CD4-positive, alpha-beta T cell (primary cell): ENCODE measurements around the gene PPM1H. TPM values are rescaled to one million over a fixed set of nuclear protein-coding genes. Genes with fewer than 3 reads are reported as not detected.

Experiments used
- ATAC-seq: fragments of 200-7000 bp; cut with Tn5 transposase; one replicate; pipeline ENCODE4 v1.10.0; 2022; ENCODE audit warnings: mild to moderate bottlenecking; ENCODE audit not compliant: poor library complexity
- CTCF ChIA-PET: fragments of 350-600 bp; sonication (Branson Sonifier 250); formaldehyde crosslinking; loops from one replicate; lab custom pipeline; 2021; ENCODE audit warnings: antibody characterized with exemption, inconsistent platforms; lab: Charles Lee
- POLR2A ChIA-PET: fragments of 350-600 bp; sonication (Branson Sonifier 250); formaldehyde crosslinking; loops from one replicate; lab custom pipeline; 2021; ENCODE audit warnings: antibody characterized with exemption, inconsistent platforms; lab: Charles Lee
- DNase-seq, 14 experiments: peaks; one replicate each; pipeline ENCODE4 v3.0.0-alpha.2; 2013 to 2020; ENCODE audit warnings: mixed read lengths in 2 of 14
- H3K27ac ChIP-seq, 2 donors: one replicate each; pipeline versions ENCODE4 v1.5.1 to v1.7.0; 2013; ENCODE audit warnings: low read length in 2 of 2, low read depth in 1 of 2, mild to moderate bottlenecking in 1 of 2
- H3K27me3 ChIP-seq, 2 experiments: 1 replicate in 1 of 2; 2 replicates in 1 of 2; pipeline versions ENCODE4 v1.6.1 to v1.7.0; 2013; ENCODE audit warnings: low read length in 2 of 2, control low read depth in 1 of 2, mild to moderate bottlenecking in 1 of 2, moderate library complexity in 1 of 2; ENCODE audit not compliant: insufficient read depth in 2 of 2, control insufficient read depth in 1 of 2
- H3K36me3 ChIP-seq: one replicate; pipeline ENCODE4 v1.6.1; 2013; ENCODE audit warnings: low read length, control low read depth; ENCODE audit not compliant: insufficient read depth
- H3K4me1 ChIP-seq: one replicate; pipeline ENCODE4 v1.6.1; 2013; ENCODE audit warnings: low read length, control low read depth; ENCODE audit not compliant: insufficient read depth
- H3K4me3 ChIP-seq: one replicate; pipeline ENCODE4 v1.5.1; 2013; ENCODE audit warnings: mild to moderate bottlenecking, low read length, moderate library complexity
- H3K9me3 ChIP-seq, 2 experiments: 1 replicate in 1 of 2; 2 replicates in 1 of 2; pipeline versions ENCODE4 v1.6.1 to v1.7.0; 2013; ENCODE audit warnings: low read length in 2 of 2, mild to moderate bottlenecking in 2 of 2, control low read depth in 1 of 2, moderate library complexity in 1 of 2; ENCODE audit not compliant: control insufficient read depth in 1 of 2, insufficient read depth in 1 of 2
- H3K27ac Mint-ChIP-seq: one replicate; pipeline ENCODE4 v1.8.0; 2020; ENCODE audit warnings: mixed read lengths
- H3K27me3 Mint-ChIP-seq: one replicate; pipeline ENCODE4 v1.8.0; 2021; ENCODE audit warnings: mixed read lengths
- H3K36me3 Mint-ChIP-seq: one replicate; pipeline ENCODE4 v1.8.0; 2021; ENCODE audit warnings: low read depth, mixed read lengths
- H3K4me1 Mint-ChIP-seq: one replicate; pipeline ENCODE4 v1.8.0; 2021; ENCODE audit warnings: low read depth, mixed read lengths
- H3K4me3 Mint-ChIP-seq: one replicate; pipeline ENCODE4 v1.8.0; 2020; ENCODE audit warnings: mild to moderate bottlenecking, mixed read lengths
- H3K9me3 Mint-ChIP-seq: one replicate; pipeline ENCODE4 v1.8.0; 2020; ENCODE audit warnings: mixed read lengths
- intact Hi-C, 2 experiments: fragments of 100-400 bp; cut with DNase I in 1 of 2; cut with micrococcal nuclease in 1 of 2; formaldehyde crosslinking; loops; one replicate each; pipeline versions ENCODE4 v1.15.1 to v1.9.0; 2023 to 2025; cut with DNase I, micrococcal nuclease
- total RNA-seq, 174 experiments: library from RNA in 2 of 174; stranded (reverse) in 2 of 174; gene quantifications; one replicate each; pipeline ENCODE4 v1.2.3 and lab custom pipeline; 2021 to 2026
- TF ChIP-seq, protein P1 (sequence below): fragments of 200-600 bp; IDR thresholded peaks from one replicate; pipeline ENCODE4 v1.8.0; 2022; ENCODE audit warnings: antibody characterized with exemption, mild to moderate bottlenecking

PPM1H gene
- total RNA-seq, 2 experiments from 2014 or later: not detected

- ChIA-PET CTCF (no interaction called here), POLR2A (no interaction called here)
- TF ChIP-seq, protein P1, sequence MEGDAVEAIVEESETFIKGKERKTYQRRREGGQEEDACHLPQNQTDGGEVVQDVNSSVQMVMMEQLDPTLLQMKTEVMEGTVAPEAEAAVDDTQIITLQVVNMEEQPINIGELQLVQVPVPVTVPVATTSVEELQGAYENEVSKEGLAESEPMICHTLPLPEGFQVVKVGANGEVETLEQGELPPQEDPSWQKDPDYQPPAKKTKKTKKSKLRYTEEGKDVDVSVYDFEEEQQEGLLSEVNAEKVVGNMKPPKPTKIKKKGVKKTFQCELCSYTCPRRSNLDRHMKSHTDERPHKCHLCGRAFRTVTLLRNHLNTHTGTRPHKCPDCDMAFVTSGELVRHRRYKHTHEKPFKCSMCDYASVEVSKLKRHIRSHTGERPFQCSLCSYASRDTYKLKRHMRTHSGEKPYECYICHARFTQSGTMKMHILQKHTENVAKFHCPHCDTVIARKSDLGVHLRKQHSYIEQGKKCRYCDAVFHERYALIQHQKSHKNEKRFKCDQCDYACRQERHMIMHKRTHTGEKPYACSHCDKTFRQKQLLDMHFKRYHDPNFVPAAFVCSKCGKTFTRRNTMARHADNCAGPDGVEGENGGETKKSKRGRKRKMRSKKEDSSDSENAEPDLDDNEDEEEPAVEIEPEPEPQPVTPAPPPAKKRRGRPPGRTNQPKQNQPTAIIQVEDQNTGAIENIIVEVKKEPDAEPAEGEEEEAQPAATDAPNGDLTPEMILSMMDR: no peak
- no peaks in the 10 kb centered on the region for H3K4me1 Mint-ChIP-seq
- H3K9me3 Mint-ChIP-seq: no peaks in the 10 kb centered on the region
- Histone ChIP-seq H3K9me3 (no peaks in the 10 kb centered on the region), H3K27me3 (no peaks in the 10 kb centered on the region), H3K4me3 (no peak overlapping the region), H3K27ac (no peak overlapping the region), H3K4me1 (no peaks in the 10 kb centered on the region), H3K36me3 (no peaks in the 10 kb centered on the region)
- H3K36me3 Mint-ChIP-seq: no peaks in the 10 kb centered on the region
- DNase-seq (no peak), ATAC-seq (no peak)
- H3K27ac Mint-ChIP-seq: no peak overlapping the region
- intact Hi-C loops: no loop called here
- no peaks in the 10 kb centered on the region for H3K27me3 Mint-ChIP-seq
- H3K4me3 Mint-ChIP-seq: no peak overlapping the region
Measured at GRCh38 chr12:62766496-62766895, 168.5 kb downstream of the PPM1H start.

GRCh38 chr12:62763861-62764645, 170.9 kb downstream of the PPM1H start:
- POLR2A ChIA-PET: no interaction called here
- H3K27ac ChIP-seq: no peak overlapping the region
- intact Hi-C loops: no loop called here
- Mint-ChIP-seq H3K36me3 (no peaks in the 10 kb centered on the region), H3K27ac (no peak overlapping the region), H3K4me3 (no peak overlapping the region), H3K27me3 (peaks cover 7% of the 10 kb centered on the region), H3K4me1 (no peaks in the 10 kb centered on the region), H3K9me3 (no peaks in the 10 kb centered on the region)
- H3K4me1 ChIP-seq: no peaks in the 10 kb centered on the region
- ATAC-seq (no peak), DNase-seq (no peak)
- H3K36me3 ChIP-seq: no peaks in the 10 kb centered on the region
- no peak overlapping the region for H3K4me3 ChIP-seq
- TF ChIP-seq, protein P1: no peak
- CTCF ChIA-PET: no interaction called here
- no peaks in the 10 kb centered on the region for H3K27me3 ChIP-seq
- no peaks in the 10 kb centered on the region for H3K9me3 ChIP-seq

- no peak overlapping the region for H3K27ac Mint-ChIP-seq
- TF ChIP-seq, protein P1: no peak
- intact Hi-C loops: no loop called here
- no peak for DNase-seq
- H3K4me3 Mint-ChIP-seq: no peak overlapping the region
- no peaks in the 10 kb centered on the region for H3K9me3 ChIP-seq
- no peak overlapping the region for H3K4me3 ChIP-seq
- H3K4me1 Mint-ChIP-seq: no peaks in the 10 kb centered on the region
- POLR2A ChIA-PET: no interaction called here
- H3K36me3 ChIP-seq: no peaks in the 10 kb centered on the region
- H3K36me3 Mint-ChIP-seq: no peaks in the 10 kb centered on the region
- ATAC-seq: no peak
- no peaks in the 10 kb centered on the region for H3K4me1 ChIP-seq
- peaks cover 7% of the 10 kb centered on the region for H3K27me3 Mint-ChIP-seq
- H3K27me3 ChIP-seq: no peaks in the 10 kb centered on the region
- no peaks in the 10 kb centered on the region for H3K9me3 Mint-ChIP-seq
- CTCF ChIA-PET: no interaction called here
- no peak overlapping the region for H3K27ac ChIP-seq
Measured at GRCh38 chr12:62763312-62763711, 171.6 kb downstream of the PPM1H start.
